ENCODE measurements around the gene CFAP221.

CFAP221 gene
- total RNA-seq = 0 reads per million in 3 experiments

DNA sequence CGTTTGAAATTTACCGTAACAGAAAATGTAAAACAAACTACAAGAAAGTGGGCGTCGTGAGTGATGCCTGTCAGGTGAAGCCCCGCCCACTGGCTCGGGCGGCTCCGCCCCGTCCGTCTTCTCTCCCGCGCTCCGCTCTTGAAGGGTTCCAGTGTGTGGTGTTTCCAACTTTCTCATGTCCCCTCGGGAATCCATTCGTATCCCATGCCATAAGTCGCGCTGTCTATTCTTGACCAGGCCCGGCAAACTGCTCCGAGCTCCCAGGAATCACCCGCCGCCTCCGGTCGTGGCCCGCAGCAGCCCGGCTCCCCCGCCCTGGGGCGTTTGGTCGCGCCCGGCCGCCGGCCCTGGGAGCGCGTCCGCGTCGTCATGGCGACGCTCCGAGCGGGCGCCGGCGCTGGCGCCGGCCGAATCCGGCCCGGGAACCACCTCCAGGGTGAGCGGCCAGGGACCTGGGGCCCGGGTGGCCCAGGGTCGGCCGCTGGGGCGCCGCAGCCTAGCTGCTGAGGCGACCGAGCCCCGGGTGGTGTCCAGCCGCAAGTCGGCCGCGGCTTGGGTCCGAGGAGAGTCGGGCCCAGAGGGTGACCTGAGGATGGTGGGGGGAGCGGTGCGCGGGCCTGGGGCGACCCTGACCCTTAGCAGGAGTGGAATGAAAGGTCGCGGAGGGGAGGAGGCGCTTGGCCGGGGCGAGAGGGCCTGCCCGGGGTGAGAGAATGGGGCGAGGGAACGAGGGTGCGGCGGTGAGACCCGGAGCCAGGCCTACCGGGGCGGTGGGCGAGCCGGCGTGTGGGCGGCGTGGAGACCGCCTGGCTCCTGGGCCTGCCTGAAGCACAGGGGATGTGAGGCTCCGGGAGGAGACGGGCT, at the start of gene CFAP221:
CFAP221 (plus strand) TSS at position 375 of the 864 bp plus-strand sequence. CDS start 1,683 bp downstream, outside the sequence.
- DNase-seq = no peak

DNA sequence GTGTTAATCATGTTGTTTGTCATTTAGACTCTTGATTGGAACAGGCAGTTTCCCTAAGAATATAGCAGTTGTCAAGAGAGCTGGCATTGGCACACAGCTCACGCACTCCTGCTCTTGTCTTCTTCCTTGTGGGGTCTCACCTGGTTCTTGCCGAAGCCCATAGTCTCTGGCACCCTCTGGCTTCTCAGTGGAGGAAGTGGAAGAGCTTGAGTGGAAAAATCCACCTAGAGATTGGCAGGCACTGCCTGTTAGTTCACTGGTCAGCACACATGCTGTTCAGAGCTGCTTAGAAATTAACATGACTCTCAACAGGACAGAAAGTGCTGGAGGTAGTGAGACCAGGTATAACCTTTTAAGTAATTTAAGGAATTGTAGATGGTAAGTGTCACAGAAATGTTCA, 48.3 kb upstream of the CFAP221 start:
- no peak for DNase-seq

DNA sequence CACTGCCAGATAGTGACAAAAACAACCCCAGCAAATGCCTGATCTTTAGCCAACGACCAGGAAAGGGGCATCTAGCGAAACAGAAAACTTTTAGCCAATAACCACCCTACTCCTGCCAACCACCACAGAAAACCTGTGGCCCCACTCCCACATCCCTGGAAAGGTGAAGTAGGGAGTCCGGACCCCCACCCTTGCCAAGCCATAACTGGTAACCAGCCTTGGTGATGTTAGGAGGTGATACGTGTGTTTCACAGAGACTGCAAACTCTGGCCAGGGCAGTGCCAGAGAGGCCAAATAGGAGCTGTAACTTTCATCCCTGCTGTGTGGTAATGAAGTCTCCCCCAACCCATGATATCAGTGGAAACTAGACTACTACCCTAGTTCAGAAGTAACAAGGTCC, 47.6 kb upstream of the CFAP221 start:
- DNase-seq = no peak

DNA sequence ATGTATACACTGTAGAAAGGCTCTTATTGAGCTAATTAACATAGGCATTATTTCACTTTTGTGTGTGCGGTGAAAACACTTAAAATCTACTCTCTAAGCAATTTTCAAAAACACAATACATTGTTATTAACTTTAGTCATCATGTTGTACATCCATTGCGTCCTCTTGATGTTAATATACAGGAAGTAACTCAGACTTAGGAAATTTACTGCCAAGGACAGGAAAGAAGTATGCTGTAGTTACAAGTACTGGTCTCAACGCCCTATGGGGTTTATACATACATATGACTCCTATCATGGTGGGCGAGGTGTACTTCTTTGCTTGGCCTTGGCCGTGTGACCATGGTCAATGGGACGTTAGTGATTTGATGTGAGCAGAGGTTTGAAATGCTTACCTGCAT, 35.5 kb upstream of the CFAP221 start:
- no peak for DNase-seq

DNA sequence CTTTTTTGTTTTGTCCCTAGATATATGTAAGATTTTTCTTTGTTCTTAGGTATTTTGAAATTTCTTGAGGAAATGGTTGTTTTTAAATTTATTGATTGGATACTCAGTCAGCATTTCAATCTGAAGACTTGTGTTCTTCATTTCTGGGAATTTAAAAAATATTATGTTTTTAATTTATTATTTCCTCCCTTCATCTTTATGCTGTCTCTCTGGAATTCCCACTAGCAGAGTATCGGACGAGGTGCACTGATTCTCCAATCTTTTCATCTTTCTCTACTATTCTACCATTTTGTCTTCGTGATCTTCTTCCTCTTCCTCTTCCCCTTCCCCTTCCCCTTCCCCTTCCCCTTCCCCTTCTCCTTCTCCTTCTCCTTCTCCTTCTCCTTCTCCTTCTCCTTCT, 32.3 kb upstream of the CFAP221 start:
- no peak for DNase-seq

DNA sequence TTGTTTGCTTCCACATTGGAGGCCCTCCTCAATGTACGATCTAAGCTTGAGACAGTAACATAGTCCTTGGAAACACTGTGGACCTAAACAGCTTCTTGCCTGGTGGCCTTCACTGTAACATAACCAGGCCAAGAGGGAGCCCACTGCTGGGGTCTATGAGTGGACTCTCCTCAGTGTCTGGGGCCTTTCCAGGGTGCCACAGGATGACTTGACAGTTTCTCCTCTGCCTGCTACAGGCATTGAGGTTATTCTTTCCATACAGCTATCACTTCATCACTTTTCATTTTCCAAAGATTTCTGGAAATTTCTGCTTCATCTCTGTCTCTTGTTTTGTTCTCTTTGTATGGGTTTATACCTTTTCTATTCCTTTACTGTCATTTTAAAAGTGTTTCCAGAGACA, 31.3 kb upstream of the CFAP221 start:
- DNase-seq = no peak

DNA sequence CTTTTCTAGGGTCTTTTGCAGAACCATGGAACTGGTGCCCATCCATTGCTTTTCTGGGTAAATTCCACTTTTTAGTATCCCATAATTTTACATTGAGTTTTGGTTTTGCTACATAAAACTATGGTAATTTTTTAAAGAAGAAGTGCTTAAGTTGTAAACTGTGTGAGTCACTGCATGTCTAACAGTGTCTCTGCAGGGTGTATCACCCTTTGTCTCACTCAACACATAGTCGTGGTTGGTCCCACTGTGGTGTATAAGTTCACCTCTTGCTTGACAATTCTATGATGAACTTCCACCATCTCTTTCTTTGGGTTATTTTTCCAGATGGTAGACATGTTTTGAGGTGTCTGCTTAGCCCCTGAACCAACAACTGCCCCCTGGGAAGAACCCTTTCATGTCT, 30.4 kb upstream of the CFAP221 start:
- DNase-seq = no peak

DNA sequence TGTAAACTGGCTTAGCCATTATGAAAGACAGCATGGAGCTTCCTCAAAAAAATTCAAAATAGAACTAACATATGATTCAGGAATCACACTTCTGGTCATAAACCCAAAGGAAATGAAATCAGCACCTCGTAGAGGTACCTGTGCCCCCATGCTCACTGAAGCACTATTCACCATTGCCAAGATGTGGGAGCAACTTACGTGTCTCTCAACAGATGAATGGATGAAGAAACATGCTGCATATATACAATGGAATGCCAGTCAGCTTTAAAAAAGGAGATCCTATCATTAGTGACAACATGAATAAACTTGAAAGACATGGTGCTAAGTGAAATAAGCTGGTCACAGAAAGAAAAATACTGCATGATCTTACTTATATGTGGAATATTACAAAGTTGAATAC, 28.1 kb upstream of the CFAP221 start:
- no peak for DNase-seq

DNA sequence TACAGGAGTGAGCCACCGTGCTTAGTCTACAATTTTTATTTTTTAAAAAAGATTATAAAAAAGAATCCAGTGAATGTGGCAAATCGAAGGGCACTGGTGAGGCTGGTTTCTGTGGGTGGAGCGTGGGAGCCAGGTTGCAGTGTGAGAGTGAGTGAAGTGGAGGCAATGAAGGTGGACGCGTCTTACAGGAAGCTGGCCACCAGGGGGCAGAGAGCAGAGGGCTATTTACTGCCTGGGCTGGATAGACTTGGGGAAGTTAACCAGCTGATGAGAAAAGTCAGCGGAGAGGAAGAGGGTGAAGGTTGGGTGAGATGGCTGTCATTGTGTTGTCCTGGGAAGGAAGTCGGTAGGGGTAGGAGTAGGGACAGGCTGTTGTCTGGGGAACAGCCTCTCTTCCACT, 26.8 kb upstream of the CFAP221 start:
- DNase-seq = no peak

DNA sequence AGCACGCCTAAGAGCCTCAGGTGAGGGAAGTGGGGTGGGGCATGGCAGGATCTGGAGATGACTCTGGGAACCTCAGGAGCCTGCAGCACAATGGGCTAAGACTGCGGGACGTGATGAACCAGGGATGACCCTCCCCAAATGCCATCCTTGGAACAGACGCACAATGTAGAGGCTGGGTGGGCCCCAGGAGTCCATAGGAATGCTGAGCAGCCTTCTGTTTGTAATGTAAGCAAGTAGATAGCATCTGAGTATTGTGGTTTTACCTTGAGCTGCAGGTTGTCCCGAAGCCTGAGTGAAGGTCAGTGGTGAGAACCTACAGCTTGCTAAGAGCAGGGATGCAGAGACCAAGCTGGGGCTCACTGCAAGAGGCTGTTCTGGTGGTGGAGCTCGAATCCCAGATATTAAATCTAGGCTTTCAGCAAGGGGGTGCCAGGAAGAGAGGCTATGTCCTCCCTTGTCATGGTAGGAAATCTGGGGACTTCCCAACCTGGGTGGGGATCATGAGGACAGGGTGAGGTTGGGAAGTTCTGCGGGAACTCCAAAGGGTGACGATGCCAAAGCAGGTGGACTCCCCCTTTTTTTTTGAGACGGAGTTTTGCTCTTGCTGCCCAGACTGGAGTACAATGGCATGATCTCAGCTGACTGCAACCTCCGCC, 25.7 kb upstream of the CFAP221 start:
- no peak for DNase-seq

DNA sequence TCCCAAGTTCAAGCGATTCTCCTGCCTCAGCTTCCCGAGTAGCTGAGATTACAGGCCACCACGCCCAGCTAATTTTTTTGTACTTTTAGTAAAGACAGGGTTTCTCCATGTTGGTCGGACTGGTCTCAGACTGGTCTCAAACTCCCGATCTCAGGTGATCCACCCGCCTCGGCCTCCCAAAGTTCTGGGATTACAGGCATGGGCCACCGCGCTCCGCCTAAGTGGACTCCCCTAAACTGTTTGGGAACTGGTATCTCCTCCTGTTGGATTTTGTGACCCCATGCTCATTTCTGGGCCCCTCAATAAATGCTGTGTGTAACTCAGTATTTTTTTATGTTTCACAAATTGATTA, 25.2 kb upstream of the CFAP221 start:
- no peak for DNase-seq

DNA sequence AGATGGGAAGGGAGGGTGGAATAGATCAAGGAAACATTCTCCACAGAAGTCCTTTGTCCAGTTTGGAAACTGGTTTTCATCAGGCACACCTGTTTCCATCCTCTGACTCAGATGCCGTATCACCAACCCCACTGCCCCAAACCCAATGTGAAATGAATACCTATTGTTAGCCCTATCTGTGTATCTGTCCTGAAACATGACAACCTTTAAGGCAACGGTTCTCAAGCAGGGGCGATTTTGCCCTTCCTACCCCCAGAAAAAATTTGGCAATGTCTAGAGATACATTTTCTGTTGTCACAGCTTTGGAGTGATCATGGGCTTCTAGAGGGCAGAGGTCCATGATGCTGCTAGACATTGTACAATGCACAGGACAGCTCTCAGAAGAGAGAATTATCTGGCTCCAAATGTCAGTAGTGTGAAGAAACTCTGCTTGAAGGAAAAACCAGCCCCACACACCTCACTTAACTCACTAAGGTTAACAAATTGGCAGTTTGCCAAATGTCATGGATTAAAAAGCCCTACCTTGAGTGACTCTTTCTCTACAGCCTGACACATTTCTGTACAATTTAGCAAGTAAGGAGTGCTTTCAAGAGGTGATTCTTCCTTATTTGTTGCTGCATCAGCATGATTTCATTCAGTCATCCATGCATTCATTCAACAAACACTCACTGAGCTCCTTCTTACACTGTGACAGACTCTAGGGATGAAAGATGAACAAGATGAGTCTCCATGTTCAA, 23.4 kb upstream of the CFAP221 start:
- no peak for DNase-seq

DNA sequence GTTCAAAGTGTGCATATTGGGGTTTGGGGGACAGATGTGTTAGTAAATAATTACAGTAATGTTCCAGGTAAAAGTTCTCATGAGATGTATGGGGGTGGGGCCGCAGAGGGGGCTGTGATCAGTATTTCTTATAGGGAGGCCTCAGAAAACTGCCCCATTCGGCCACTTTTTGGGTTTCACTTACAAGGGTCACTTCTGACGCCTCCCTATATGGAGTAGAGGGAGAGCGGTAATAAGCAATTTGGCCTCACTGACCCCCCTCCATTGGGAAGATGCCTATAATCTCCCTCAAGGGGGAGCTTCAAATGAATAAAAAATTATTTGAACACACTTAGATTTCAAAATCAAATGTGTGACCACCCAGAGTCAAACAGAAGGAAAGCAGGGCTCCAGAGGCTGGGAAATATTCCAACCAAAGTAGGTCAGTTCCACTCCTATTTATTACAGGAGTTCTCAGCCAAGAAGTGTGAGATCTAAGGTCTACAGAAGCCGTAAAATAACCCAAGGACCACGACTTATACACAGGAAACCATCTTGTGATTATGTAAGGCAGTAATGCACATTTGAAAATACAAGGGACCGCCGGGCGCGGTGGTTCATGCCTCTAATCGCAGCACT, 22.7 kb upstream of the CFAP221 start:
- DNase-seq = no peak

DNA sequence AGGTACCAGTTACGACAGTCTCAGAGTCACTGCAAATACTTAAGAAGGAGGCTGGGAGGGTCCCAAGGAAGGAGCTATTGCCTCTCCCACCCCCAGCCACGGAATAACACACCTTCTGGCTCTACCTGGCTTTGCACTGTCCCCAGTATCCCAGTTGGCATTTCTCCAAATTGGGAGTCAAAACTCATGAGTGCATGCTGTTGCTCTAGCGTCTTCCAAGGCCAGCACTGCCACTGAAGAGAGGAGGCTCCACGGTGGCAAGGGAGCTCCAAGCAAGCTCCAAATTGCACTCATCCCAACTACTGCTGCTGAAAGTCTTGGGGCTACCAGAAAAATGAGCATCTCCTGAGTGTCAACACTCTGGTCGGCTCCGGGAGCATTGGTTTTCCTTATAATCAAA, 21.6 kb upstream of the CFAP221 start:
- no peak for DNase-seq

DNA sequence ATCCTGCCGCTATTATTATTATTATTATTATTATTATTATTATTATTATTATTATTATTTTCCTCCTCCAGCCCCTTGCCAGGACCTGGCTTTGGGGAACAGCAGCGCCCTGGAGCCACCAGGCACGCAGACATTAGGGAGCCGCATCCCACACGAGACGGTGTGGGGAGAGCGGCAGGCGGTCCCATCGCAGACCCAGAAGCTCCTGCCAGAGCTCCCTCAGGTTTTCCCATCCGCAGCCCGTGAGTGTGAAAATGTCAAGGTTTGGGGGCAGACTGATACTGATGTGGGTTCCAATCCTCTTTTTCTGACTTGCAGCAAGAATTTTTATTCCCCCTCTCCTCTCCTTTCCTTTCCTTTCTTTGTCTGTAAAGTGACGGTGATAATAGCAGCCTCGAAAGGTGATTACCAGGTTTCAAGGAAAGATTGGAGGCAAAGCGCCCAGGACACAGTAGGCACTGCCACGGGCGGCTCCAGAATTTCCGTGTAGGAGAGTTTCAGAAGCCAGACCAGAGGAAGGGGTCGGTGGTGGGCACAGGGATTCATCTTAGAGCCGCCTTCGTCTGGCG, 20.8 kb upstream of the CFAP221 start:
- DNase-seq = no peak

DNA sequence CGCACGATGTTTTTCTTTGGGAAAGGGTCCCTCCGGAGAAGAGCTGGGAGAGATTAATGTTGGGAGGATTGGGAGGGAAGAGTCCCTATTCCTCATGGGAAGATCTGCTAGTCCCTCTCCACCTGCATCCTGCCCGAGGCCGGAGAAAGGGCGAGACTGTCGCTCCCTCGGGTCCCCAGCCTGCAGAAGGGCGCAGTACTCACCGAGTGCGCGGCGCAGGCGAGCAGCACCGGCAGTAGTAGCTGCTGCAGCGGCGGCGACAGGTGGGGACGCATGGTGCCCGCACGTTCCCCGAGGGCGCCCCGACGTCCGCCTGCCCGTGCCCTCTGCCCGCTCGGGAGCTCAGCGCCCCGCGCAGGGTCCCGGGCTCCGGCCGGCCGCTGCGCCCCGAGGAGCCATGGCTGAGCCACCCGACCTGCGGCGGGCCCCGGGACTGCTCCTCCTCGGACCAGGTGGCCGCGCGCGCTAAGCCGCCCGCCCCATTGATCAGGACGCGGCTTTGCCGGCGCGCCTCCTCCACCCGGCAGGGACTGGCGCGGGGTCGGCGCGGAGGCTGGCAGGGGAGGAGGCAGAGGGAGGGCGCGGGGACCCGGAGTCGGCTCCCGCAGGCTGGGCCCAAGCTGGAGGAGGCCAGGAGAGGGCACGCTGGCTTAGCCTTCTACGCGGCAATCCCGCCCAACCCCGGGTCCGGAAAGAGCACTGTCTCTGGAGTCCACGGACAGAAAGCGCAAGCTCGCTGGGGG, 20.1 kb upstream of the CFAP221 start, which contains the start of gene SCTR:
SCTR (minus strand) TSS at position 532 of the 743 bp plus-strand sequence; CDS start at position 275, 257 bp downstream.
- DNase-seq = no peak

DNA sequence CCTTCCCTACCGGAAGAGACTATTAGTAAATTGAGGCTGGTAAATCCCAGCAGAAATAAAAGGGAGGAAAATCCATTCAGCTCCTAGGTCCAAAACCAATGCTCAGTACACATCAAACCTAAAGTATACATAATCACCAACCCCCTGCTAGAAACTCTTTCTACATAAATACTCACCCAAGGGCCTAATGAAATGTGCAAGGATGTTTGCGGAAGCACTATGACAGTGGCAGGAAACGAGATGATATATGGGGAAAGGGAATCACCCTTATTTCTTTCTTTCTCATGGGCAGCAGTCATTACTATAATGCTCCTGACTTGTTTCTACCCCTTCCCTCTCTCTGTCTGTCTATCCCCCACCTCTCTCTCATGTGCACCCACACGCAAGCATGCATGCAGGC, 18.6 kb upstream of the CFAP221 start:
- no peak for DNase-seq

DNA sequence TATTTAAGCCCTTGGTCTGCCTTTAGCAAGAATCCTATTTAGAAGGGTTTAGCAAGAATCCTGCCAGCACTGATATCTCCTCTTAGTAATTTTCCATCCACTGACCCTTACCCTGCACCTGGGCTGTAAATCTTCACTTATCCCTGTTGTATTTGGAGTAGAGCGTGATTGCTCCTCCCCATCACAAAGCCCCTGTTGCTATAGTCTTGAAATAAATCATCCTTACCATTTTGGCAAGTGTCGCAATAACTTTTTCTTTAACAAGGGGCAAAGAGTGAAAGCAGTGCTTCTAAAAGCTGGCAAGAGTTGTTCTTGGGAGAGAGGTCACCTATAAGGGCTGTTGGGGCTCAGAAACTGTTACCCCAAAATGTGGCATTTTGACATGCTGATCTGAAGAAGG, 16.2 kb upstream of the CFAP221 start:
- no peak for DNase-seq

DNA sequence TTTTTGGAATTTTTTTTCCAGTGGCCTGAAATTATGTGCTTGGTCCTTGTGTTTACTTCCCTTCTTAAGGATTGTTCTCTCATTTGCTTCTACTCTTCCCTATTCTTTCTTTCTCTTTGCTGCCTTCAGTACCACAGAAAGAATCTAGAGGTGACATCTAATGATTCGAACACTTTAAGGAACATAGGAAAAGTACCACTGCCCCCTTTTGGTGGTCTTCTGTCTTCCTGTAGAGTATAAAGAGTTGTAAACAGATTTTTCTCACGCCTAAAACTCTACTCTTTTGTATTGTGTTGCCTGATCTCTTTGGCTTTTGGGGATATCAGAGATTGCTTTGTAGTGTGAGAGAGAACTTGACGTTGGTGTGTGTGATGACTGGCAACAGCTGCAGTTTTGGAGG, 13.0 kb upstream of the CFAP221 start:
- DNase-seq = no peak

DNA sequence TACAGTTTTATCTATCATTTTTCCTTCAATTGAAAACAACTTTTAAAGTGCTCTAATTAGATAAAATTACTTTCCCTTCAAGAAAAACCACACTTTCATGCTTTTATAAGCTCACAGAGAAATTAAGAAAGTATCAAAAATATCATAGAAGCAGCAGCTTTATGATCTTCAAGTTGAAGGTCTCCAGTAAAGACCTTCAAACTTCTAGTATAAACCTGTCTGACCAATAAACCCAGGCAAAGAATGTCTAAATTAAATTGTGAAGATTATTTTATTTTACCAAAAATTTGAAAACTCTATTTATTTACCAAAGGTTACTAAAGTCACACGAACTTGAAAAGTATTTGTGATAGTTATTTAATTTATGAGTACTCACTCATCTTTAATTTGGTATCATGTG, 10.7 kb upstream of the CFAP221 start:
- DNase-seq = no peak

DNA sequence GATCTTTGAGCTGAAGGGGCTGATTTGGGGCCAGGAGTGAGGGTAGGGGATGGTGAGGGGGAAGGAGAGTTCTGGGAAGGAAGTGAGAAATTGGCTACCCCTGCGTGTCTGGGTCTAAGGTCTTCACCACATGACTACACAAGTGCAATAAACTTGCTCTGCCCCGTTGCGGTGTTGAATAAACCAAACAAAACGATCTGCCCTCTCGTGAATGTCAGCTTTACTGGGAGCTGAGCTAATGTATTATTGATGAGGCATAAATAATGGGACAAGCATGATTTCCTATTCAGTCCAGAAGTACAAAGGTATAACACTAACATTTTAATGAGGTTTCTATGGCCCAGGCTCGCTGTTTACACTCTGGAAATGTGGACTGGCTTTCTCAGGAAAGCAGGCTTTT, 8.0 kb upstream of the CFAP221 start:
- DNase-seq = no peak

DNA sequence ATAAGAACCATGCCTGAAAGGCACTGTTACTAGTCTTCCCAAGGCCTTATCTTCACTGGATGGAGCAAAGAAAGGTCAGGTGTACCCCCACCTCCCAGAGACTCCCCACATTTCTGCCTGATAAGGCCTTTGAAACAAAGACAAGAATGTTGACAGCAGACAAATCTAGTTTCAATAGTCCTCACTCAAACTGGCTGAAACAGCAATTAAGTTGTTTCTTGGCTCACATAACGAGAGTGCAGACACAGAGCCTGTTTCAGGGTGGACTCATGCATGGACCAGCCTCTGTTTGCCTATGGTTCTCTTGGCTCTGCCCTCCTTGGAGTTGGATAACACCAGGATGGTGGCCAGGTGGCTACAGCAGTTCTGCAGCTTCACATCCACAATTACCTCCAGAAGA, 7.5 kb upstream of the CFAP221 start:
- no peak for DNase-seq

All from central memory CD4-positive, alpha-beta T cell (primary cell).